ENCODE data around the gene AGAP1.
"Not testable (repeated sequence)": the region's sequence is repeated elsewhere in the genome, so short reads cannot be mapped to it uniquely, and the experiment has no call there.

The AGAP1 gene

DNA sequence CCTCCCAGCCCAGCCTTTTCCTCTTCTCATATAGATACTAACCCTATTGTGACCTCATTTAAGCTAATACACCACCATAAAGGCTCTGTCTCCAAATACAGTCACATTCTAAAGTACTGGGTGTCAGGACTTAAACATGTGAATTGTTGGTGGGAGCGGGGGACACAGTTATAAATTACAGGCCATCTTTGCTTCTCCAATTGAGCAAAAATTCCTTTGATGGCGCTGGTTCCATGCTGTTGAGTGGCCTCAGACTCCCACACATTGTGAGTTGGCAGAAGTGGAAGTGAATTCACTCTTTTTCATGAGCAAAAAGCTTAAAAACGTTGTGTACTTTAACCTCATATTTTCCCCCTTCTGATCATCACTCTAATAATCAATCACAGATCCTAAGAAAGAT lies 628.4 kb downstream of the AGAP1 start:
- no peak for DNase-seq

DNA sequence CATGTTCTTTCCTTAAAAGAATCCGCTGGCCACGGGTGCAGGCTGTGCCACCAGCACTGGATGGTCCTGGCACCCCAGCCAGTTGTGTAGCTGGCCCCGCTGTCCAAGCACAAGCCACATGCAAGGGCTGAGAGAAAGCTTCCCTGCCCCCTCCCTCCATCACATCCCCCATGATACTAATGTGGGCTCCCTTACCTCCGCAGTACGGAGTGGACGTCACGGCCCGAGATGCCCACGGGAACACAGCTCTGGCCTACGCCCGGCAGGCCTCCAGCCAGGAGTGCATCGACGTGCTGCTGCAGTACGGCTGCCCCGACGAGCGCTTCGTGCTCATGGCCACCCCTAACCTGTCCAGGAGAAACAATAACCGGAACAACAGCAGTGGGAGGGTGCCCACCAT lies 629.9 kb downstream of the AGAP1 start:
- DNase-seq: no peak

- DNase-seq: no peak
Observed at GRCh38 chr2:236124182-236124893, 630.5 kb downstream of the AGAP1 start.

GRCh38 chr2:236125541-236125940 lies 631.7 kb downstream of the AGAP1 start:
- no peak for DNase-seq

GRCh38 chr2:236127010-236127409 lies 633.2 kb downstream of the AGAP1 start:
- no peak for DNase-seq

DNA sequence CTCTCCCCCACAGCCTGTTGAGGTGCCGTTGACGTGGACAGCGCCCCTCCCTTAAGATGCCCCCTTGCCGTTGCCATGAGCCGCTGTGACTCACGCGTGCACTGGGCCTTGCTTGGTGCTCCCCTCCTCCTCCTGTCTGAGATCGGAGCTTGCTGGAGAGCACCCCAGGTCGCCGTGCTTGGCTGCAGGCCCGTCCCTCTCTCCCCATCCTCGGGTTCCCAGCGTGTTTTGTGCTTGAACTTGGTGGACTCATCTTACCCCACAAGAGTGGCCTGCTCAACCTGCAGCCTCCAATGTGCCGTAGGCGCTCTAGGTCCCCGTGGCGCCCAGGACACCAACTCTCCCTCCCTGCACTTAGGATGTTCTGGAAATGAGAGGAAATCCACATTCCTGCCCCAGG lies 634.5 kb downstream of the AGAP1 start:
- no peak for DNase-seq

GRCh38 chr2:236129935-236130334 lies 636.1 kb downstream of the AGAP1 start:
- no peak for DNase-seq

DNA sequence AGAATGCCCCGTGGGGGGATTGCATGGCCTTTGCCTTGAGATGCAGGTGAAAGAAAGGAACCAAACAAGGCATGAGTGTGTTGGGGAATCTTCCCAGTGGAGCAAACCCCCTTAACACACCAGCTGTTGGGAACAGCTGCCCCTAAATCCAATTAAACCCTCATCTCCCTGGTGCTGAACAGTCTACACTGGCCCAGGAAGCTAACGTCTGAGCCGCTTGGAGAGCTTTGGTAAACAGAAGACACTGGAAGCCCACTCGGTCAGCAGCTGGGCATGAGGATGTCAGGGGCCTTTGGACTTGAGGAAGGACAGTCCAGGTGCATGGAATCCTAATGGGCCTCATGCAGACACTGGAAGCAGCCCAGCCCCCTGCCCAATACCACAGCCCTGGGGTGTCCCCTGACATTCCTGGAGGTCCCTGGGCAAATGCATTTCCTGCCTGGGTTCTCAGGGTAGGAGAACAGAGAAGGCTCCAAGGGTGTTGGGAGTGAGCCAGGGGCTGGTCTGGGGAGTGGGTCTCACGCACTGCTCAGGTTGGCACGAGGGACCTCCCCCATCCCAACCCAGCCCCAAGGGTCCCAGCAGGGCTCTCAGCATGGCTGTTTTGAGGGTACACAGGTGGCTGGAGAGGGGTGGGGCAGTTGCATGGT lies 636.6 kb downstream of the AGAP1 start:
- no peak for DNase-seq

- DNase-seq: no peak
Observed at GRCh38 chr2:236131073-236131692, 637.3 kb downstream of the AGAP1 start.

DNA sequence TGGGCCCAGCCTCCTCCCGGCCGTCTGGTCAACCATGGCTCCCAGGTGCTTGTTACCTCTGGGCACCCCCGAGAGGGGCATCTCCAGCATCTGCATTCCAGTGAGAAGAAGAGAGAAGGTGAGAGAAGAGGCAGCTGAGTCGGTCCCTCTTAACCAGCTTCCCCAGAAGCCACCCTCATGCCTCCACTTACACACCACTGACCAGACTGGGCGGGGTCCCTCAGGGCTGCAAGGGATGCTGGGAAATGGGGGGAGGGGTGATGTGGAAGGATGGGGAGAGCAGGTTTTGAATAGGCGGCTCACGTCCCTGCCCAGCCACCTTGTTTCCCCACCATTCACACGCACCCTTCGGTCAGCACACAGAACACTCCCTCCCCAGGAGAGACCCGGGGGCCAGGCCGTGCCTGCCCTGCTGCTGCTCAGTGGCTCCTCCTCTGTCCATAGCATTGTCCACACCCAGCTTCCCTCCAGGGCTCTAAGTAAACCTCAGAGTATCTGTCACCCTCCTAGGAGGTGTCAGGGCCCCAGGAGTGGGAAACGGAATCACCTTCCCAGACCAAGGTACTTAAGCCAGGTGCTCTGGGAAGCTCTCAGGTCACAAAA lies 639.7 kb downstream of the AGAP1 start:
- no peak for DNase-seq

DNA sequence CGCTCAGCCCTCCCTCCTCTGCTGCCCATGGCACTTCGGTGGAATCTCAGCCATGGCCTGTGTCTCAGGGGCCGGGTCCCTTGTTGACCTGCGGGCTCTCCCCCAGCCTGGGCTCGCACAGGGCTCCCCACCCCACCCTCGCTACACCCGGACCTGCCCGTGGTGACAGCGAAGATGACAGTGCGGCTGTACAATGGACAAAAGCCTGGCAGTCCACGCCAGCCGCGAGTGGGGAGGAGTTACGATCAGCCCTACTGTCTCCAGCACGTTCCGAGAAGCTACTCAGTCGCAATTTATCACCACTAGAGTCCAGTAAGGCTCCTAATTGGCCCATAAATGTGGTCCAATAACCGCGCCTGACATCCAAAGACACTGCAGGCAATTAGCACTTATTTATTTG lies 642.7 kb downstream of the AGAP1 start:
- DNase-seq: no peak

GRCh38 chr2:236137066-236137465 lies 643.2 kb downstream of the AGAP1 start:
- no peak for DNase-seq

- not testable (repeated sequence) for DNase-seq
Observed at GRCh38 chr2:236141616-236142015, 647.8 kb downstream of the AGAP1 start.

DNA sequence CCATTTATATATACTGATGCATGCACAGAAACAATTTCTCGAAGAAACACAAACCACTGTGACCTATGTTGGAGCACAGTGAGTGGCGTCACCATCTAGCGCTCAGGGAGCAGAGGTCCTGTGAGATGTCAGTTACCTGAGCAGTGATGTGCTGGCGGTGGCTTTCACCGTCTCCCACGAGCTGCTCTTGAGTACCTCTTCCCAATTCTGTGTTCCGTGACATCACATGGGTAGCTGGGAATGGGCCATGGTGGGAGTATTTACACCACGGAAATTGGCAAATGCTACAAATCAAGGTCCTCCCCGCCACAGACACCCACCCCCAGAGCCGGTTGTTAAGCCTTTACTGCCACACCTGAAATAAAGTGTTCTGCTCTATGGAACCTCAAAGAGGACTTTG lies 650.0 kb downstream of the AGAP1 start:
- DNase-seq: no peak

- DNase-seq: no peak
Observed at GRCh38 chr2:236146436-236146835, 652.6 kb downstream of the AGAP1 start.

DNA sequence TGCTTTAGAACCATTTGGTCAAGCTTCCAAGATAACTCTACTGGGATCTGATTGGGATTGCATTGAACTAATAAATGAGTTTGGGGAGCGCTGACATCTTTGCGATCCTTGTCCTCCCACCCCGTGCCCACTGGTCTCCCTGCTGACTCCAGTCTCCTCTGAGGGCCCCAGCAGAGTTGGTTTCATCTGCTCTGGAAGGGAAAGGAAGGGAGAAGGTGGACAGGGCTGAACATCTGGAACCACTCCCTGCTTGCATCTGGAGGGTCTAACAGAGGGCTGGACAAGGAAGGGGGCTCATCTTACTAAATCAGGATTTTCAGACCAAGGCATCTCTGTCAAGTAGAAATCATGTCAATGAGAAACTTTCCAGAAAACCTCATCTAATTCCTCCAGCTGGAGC lies 661.6 kb downstream of the AGAP1 start:
- DNase-seq: no peak

DNA sequence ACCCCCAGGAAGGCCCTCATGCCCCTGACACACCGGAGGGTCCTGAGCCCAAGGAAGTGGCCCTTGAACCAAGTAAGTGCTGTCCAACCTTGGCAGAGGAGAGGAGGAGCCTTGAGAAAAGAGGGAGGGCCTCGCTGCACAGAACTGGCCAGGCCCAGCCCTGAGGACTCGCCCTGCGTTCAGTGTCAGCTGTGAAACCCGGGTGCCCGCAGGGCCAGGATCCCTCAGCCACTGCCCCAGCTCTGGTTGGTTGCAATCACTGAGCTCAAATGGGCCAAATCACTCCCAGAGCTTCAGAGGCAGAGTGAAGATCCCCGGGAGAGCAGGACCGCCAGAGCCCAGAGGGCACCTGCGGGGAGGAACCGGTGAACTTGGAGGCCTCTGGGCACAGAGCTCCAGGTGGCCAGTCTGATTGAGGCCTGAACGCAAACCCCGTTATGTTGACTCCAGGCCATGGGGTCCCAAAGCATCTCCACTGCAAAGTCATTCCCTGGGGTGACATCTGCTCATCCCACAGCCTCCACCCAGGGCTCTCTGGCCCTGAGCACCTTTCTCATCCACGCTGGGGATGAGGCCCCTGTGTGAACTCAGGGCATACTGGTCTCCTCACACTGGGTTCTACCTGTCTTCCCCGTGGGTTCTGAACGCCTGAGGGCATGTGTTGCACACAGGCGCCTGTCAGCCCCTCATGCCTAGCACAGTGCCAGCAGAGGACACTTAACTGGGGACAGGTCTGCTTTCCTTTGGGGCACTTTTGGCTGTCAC lies 662.4 kb downstream of the AGAP1 start:
- DNase-seq: no peak

- DNase-seq: no peak
Observed at GRCh38 chr2:236156860-236157194, 663.0 kb downstream of the AGAP1 start.

DNA sequence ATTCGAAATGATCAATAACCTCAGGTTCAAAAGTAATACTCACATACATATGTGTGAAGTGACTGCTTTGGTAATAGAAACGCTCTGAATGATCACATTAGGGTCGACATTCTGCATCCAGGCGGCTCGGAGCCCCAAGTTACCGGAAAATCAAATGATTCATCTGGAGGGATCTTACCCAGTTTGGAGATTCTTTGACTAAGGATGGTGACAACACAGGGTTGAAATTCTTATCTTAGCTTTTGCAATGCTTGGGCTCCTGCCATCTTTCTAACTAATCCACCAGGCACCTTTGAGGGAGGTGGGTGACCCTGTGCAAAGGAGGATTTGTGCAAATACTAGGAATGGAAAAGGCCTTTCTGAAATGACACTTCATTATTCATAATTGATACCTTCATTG lies 663.5 kb downstream of the AGAP1 start:
- no peak for DNase-seq

DNA sequence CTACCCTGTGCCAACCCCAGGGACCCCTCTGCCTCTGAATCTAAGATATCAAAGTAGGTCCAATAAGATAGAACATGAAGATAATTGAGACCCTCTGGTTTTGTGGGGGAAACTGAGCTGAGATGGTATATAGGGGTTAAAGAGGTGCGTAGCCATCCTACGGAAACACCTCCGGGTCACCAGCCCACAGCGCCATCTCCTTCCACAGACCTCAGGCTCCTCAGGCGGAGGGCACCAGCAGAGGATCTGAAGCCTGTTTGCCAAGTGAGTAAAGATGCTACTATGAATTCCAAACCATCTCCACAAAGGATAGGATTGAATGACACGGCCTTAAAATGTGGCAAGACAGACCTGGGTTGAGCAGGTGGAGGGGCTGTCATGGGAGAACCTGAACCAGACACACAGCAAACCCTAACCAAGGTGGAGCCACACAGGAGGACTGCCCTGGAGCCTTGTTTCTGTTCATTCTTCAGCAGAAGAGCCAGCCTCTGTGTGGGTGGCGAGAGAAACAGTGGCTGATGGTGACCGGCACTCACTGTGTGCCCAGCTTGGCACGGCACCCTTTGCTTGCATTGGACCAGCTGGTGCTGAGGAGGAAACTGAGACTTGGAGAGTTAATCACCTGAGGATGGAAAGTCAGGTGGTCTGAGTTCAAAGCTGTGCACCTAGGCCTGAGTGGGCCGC lies 664.1 kb downstream of the AGAP1 start:
- DNase-seq: no peak

DNA sequence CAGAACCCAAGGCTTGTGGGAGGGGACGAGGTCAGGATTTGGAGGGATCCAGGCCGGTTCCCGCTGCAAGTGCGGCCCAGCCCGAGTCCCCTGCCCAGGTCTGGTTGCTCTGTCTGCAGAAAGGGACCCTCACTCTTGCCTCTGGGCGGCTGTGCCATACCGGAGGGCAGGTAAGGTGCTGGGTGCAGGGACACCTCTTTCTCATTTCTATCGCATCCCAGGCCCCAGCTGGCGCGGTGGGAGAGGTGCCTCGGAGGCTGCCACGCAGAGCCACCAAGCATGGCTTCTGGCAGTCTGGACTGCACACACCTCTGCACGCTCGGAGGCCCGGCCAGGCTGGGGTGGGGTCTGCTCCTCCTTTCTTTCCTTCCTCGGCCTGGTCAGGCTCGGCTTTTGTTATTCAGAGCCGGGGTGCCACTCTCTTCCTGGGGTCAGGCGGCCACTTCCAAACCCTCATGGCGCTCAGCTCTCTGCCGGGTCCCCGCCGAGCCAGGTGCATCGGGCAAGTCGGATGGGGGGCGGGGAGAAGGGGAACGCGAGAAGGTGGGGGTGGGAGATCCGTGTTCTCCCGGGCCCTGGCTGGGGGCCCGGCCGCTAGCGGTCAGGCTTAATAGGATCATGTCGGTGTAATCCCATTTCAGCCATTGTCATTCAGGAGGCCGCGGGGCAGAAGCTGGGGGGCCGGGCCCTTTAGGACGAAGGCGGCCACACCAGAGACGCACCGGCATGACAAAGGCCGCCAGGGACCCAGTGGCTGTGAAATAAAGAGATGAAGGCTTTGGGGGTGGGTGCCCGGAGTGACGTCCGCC lies 665.3 kb downstream of the AGAP1 start:
- DNase-seq: no peak

GRCh38 chr2:236159778-236160170 lies 665.9 kb downstream of the AGAP1 start:
- no peak for DNase-seq

Measured in stimulated activated CD8-positive, alpha-beta memory T cell treated with anti-CD3 and anti-CD28 coated beads, Interleukin-4, amount 100 ng/mL, for 48 hours (primary cell).